Hepatocyte (in vitro differentiated cells): Measurements from ENCODE around the gene TMOD1. TPM values are rescaled to one million over a fixed set of nuclear protein-coding genes. Genes with fewer than 3 reads are reported as not detected.

ENCODE experiments used
- DNase-seq: peaks from one replicate; pipeline ENCODE4 v3.0.0-alpha.2; 2016; ENCODE audit warnings: low spot score
- H2AFZ ChIP-seq: fragments of 200-600 bp; sonication (generic); 2 replicates; pipeline ENCODE4 v1.6.0; 2016; ENCODE audit warnings: antibody characterized with exemption, mild to moderate bottlenecking
- H3K27ac ChIP-seq: fragments of 200-600 bp; sonication (generic); 2 replicates; pipeline ENCODE4 v1.5.1; 2016; ENCODE audit warnings: mild to moderate bottlenecking
- H3K27me3 ChIP-seq: fragments of 200-600 bp; sonication (generic); 2 replicates; pipeline ENCODE4 v1.6.1; 2016
- H3K36me3 ChIP-seq: fragments of 200-600 bp; sonication (generic); replicated peaks from 2 replicates; pipeline ENCODE4 v1.5.1; 2016; ENCODE audit warnings: low read depth; ENCODE audit not compliant: insufficient read depth
- H3K4me1 ChIP-seq: fragments of 200-600 bp; sonication (generic); 2 replicates; pipeline ENCODE4 v1.5.1; 2016; ENCODE audit warnings: mild to moderate bottlenecking, moderate library complexity; ENCODE audit not compliant: insufficient read depth
- H3K4me2 ChIP-seq: fragments of 200-600 bp; sonication (generic); 2 replicates; pipeline ENCODE4 v1.6.0; 2016
- H3K4me3 ChIP-seq: fragments of 200-600 bp; sonication (generic); 2 replicates; pipeline ENCODE4 v1.5.1; 2016; ENCODE audit warnings: mild to moderate bottlenecking
- H3K79me2 ChIP-seq: fragments of 200-600 bp; sonication (generic); 2 replicates; pipeline ENCODE4 v1.6.0; 2017; ENCODE audit warnings: mild to moderate bottlenecking
- H3K9me2 ChIP-seq: fragments of 200-600 bp; sonication (generic); replicated peaks from 2 replicates; pipeline ENCODE4 v1.6.0; 2017; ENCODE audit warnings: mild to moderate bottlenecking; ENCODE audit not compliant: insufficient read depth
- H3K9me3 ChIP-seq: fragments of 200-600 bp; sonication (generic); 2 replicates; pipeline ENCODE4 v1.5.1; 2016; ENCODE audit warnings: low read depth, mild to moderate bottlenecking
- H4K20me1 ChIP-seq: fragments of 200-600 bp; sonication (generic); 2 replicates; pipeline ENCODE4 v1.6.0; 2016; ENCODE audit warnings: mild to moderate bottlenecking; ENCODE audit not compliant: insufficient read depth, poor library complexity, severe bottlenecking
- CTCF ChIP-seq: fragments of 200-600 bp; sonication (generic); IDR thresholded peaks from 2 replicates; pipeline ENCODE4 v1.5.1; 2016; ENCODE audit warnings: antibody characterized with exemption, mild to moderate bottlenecking; ENCODE audit not compliant: poor library complexity
- EZH2 ChIP-seq: fragments of 200-600 bp; sonication (generic); IDR thresholded peaks from 2 replicates; pipeline ENCODE4 v1.6.1; 2016; ENCODE audit warnings: antibody characterized with exemption, mild to moderate bottlenecking, borderline replicate concordance
- EZH2phosphoT487 ChIP-seq: fragments of 200-600 bp; sonication (generic); IDR thresholded peaks from one replicate; pipeline ENCODE4 v1.6.1; 2018; ENCODE audit warnings: antibody characterized with exemption, mild to moderate bottlenecking, low read depth, moderate library complexity; ENCODE audit not compliant: unreplicated experiment, severe bottlenecking
- WGBS: methylation state at CpG from one replicate; pipeline ENCODE4 v1.1.6; 2016; ENCODE audit warnings: low lambda C conversion rate; ENCODE audit errors: missing lambda C conversion rate; 5-methylcytosine and 5-hydroxymethylcytosine counted together
- polyA plus RNA-seq: library from polyadenylated mRNA; unstranded; fragments of >200 nt; fragmentation: Nextera tagmentation; extraction: Ambion mirVana; gene quantifications from 2 replicates; pipeline ENCODE4 v1.2.1, GENCODE V29; 2016
- total RNA-seq: library from RNA; depleted of rRNA; stranded (reverse); fragments of >200 nt; gene quantifications from 2 replicates; pipeline ENCODE4 v1.2.3, GENCODE V29; 2014

TMOD1 gene
- total and polyA plus RNA-seq, 2 experiments from 2014 or later: 0.47 to 3.5 TPM

DNA sequence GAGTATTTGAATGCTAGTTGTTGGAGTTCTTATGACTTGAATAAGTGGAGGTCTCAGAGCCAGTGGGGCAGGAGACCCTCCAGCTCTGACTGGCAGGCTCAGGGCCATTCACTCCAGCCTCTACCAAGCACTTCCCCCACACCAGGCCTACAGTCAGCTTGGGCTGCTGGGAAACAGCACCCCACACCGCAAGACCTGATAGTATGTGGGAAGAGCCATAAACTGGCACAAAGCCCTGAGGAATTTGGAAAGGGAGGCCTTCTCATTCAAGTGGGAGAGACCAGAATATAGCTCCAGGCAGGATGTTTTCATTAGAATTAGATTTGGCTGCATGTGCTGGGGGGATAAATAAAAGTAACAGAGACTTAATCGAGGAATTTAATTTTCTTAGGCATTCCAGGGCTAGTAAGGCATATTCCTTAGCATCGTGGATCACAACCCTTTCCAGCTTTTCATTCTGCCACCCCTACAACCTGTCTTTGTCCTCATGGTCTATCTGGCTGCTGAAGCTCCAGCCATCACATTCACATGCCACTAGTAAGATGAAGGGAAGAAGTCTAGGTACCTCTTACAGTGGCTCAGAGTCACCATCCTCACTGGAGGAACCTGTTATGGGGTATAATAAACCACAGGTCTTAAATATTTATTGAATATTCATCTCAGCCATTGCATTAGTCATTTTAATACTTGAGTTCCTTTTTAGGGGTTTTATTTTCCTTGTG lies 47.5 kb downstream of the TMOD1 start:
- Histone ChIP-seq H3K9me2 (no peaks in the 10 kb centered on the region), H3K79me2 (no peaks in the 10 kb centered on the region), H3K27me3 (no peaks in the 10 kb centered on the region), H3K4me1 (no peaks in the 10 kb centered on the region), H3K4me2 (no peak overlapping the region), H2AFZ (no peak overlapping the region), H4K20me1 (no peaks in the 10 kb centered on the region), H3K9me3 (no peaks in the 10 kb centered on the region), H3K27ac (no peak overlapping the region), H3K4me3 (no peak overlapping the region), H3K36me3 (no peaks in the 10 kb centered on the region)
- 81% methylated on average over 3 of the region's 3 CpGs for WGBS
- no peak for DNase-seq
- TF ChIP-seq EZH2: no peak
- no peak for TF ChIP-seq CTCF
- TF ChIP-seq EZH2phosphoT487: no peak

DNA sequence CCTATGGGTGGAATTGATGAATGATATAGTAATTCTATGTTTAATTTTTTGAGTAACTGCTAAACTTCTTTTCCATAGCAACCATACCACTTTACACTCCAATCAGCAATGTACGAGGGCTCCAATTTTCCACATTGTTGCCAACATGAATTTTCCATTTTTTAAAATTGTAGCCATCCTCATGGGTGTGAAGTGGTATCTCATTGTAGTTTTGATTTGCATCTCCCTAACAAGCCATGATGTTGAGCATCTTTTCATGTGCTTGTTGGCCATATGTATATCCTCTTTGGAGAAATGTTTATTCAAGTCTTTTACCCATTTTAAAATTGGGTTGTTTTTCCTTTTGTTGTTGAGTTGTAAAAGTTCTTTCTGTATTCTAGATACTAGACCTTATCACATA lies 48.9 kb downstream of the TMOD1 start:
- Histone ChIP-seq H3K27me3 (no peaks in the 10 kb centered on the region), H3K9me2 (no peaks in the 10 kb centered on the region), H3K9me3 (no peaks in the 10 kb centered on the region), H4K20me1 (no peaks in the 10 kb centered on the region), H3K36me3 (no peaks in the 10 kb centered on the region), H3K4me2 (no peak overlapping the region), H3K4me1 (no peaks in the 10 kb centered on the region), H3K79me2 (no peaks in the 10 kb centered on the region), H3K4me3 (no peak overlapping the region), H2AFZ (no peak overlapping the region), H3K27ac (no peak overlapping the region)
- WGBS: 84% methylated on average over 1 of the region's 1 CpG
- TF ChIP-seq EZH2 (no peak), CTCF (no peak), EZH2phosphoT487 (no peak)
- no peak for DNase-seq

DNA sequence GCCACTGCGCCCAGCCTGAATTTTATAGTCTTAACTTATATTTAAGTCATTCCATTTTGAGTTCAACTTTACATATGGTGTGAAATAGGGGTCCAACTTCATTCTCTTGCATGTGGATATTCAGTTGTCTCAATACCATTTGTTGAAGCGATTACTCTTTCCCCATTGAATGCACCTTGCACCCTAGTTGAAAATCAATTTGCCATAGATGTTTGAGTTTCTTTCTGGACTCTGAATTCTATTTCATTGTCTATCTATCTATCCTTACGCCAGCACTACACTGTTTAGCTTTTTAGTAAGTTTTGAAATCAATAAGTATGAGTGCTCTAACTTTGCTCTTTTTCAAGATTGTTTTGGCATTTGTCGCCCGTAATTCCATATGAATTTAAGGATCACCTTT lies 49.8 kb downstream of the TMOD1 start:
- Histone ChIP-seq H2AFZ (no peak overlapping the region), H3K9me3 (no peaks in the 10 kb centered on the region), H3K4me2 (no peak overlapping the region), H3K27ac (no peak overlapping the region), H3K79me2 (no peaks in the 10 kb centered on the region), H3K27me3 (no peaks in the 10 kb centered on the region), H3K4me3 (no peak overlapping the region), H3K4me1 (no peaks in the 10 kb centered on the region), H3K36me3 (no peaks in the 10 kb centered on the region), H3K9me2 (no peaks in the 10 kb centered on the region), H4K20me1 (no peaks in the 10 kb centered on the region)
- DNase-seq: no peak
- TF ChIP-seq EZH2 (no peak), EZH2phosphoT487 (no peak), CTCF (no peak)
- WGBS: 88% methylated on average over 5 of the region's 5 CpGs
